Measurements from ENCODE around the gene NCR3LG1. TPM values are rescaled to one million over a fixed set of nuclear protein-coding genes. Genes with fewer than 3 reads are reported as not detected.

Gene NCR3LG1
- total and polyA plus RNA-seq, 9 of the 15 experiments (the other 6 are each of a cell fraction or from before 2014, with no cell fraction given), result 4.1 to 39.8 (median 25.1) TPM

DNA sequence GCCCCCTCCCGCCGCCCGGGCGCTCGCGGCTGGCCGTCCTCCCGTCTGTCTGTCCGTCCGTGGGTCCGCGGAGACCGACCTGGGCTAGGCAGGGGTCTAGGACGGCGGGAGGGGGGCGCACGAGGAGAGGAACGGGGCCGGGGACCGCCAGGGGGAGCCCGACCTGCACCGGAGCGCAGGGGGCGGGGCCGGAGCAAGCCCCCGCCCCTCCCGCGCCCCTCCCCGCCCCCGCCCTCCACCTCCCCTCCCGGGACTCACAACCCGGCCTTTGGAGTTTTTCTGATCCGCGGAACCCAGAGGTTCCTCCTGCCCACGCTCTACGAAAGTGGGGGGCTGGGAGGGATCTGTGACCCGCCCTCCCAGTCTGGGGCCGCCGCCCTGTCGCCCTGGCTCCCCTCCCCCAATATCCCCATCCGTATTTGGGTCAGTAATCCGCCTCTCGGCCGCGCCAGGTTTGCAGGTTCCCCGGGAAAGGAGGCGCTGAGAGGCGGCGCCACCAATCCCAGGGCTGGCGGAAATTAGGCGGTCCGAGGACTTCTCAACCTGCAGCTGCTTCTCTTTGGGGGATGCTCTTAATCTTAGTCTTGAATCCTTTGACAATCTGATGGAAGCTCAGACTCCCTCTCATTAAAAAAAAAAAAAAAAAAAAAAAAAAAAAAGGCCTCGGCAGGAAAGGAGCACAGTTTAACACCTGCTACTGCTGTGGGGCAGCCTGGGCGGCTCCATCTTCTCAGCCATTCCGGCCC, 37.8 kb downstream of the NCR3LG1 start (continued):
- TF ChIP-seq GATAD2B (IDR thresholded peaks at IDR 0.05; ENCODE audit: borderline replicate concordance) (no peak; the same call in 1 of the 2 replicates), KLF13 (tag; IDR thresholded peaks at IDR 0.05; ENCODE audit: borderline replicate concordance, low read depth) (no peak), CGGBP1 (CRISPR knock-in tag; IDR thresholded peaks at IDR 0.05) (no peak), L3MBTL2 (IDR thresholded peaks at IDR 0.05) (0 out of 2 replicates have a peak, but pooled peaks have one; percentile 23), ZSCAN29 (IDR thresholded peaks at IDR 0.05) (no peak), SMC3 (conservative IDR thresholded peaks at IDR 0.05; ENCODE audit: insufficient read depth, low read depth, low read length) (0 out of 2 replicates have a peak, but pooled peaks have one; percentile 20), GABPB1 (CRISPR knock-in tag; IDR thresholded peaks at IDR 0.05) (no peak), LCOR (CRISPR knock-in tag; IDR thresholded peaks at IDR 0.05) (0 out of 2 replicates have a peak, but pooled peaks have one; percentile 53), ZNF444 (CRISPR knock-in tag; IDR thresholded peaks at IDR 0.05) (no peak), NFE2L1 (tag; IDR thresholded peaks at IDR 0.05; ENCODE audit: borderline replicate concordance, low read depth) (no peak)
- TF ChIP-seq, protein P1, sequence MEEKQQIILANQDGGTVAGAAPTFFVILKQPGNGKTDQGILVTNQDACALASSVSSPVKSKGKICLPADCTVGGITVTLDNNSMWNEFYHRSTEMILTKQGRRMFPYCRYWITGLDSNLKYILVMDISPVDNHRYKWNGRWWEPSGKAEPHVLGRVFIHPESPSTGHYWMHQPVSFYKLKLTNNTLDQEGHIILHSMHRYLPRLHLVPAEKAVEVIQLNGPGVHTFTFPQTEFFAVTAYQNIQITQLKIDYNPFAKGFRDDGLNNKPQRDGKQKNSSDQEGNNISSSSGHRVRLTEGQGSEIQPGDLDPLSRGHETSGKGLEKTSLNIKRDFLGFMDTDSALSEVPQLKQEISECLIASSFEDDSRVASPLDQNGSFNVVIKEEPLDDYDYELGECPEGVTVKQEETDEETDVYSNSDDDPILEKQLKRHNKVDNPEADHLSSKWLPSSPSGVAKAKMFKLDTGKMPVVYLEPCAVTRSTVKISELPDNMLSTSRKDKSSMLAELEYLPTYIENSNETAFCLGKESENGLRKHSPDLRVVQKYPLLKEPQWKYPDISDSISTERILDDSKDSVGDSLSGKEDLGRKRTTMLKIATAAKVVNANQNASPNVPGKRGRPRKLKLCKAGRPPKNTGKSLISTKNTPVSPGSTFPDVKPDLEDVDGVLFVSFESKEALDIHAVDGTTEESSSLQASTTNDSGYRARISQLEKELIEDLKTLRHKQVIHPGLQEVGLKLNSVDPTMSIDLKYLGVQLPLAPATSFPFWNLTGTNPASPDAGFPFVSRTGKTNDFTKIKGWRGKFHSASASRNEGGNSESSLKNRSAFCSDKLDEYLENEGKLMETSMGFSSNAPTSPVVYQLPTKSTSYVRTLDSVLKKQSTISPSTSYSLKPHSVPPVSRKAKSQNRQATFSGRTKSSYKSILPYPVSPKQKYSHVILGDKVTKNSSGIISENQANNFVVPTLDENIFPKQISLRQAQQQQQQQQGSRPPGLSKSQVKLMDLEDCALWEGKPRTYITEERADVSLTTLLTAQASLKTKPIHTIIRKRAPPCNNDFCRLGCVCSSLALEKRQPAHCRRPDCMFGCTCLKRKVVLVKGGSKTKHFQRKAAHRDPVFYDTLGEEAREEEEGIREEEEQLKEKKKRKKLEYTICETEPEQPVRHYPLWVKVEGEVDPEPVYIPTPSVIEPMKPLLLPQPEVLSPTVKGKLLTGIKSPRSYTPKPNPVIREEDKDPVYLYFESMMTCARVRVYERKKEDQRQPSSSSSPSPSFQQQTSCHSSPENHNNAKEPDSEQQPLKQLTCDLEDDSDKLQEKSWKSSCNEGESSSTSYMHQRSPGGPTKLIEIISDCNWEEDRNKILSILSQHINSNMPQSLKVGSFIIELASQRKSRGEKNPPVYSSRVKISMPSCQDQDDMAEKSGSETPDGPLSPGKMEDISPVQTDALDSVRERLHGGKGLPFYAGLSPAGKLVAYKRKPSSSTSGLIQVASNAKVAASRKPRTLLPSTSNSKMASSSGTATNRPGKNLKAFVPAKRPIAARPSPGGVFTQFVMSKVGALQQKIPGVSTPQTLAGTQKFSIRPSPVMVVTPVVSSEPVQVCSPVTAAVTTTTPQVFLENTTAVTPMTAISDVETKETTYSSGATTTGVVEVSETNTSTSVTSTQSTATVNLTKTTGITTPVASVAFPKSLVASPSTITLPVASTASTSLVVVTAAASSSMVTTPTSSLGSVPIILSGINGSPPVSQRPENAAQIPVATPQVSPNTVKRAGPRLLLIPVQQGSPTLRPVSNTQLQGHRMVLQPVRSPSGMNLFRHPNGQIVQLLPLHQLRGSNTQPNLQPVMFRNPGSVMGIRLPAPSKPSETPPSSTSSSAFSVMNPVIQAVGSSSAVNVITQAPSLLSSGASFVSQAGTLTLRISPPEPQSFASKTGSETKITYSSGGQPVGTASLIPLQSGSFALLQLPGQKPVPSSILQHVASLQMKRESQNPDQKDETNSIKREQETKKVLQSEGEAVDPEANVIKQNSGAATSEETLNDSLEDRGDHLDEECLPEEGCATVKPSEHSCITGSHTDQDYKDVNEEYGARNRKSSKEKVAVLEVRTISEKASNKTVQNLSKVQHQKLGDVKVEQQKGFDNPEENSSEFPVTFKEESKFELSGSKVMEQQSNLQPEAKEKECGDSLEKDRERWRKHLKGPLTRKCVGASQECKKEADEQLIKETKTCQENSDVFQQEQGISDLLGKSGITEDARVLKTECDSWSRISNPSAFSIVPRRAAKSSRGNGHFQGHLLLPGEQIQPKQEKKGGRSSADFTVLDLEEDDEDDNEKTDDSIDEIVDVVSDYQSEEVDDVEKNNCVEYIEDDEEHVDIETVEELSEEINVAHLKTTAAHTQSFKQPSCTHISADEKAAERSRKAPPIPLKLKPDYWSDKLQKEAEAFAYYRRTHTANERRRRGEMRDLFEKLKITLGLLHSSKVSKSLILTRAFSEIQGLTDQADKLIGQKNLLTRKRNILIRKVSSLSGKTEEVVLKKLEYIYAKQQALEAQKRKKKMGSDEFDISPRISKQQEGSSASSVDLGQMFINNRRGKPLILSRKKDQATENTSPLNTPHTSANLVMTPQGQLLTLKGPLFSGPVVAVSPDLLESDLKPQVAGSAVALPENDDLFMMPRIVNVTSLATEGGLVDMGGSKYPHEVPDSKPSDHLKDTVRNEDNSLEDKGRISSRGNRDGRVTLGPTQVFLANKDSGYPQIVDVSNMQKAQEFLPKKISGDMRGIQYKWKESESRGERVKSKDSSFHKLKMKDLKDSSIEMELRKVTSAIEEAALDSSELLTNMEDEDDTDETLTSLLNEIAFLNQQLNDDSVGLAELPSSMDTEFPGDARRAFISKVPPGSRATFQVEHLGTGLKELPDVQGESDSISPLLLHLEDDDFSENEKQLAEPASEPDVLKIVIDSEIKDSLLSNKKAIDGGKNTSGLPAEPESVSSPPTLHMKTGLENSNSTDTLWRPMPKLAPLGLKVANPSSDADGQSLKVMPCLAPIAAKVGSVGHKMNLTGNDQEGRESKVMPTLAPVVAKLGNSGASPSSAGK (IDR thresholded peaks at IDR 0.05), result peak; percentile 48; the same call in 1 of the 2 replicates
- TF ChIP-seq, protein P2, sequence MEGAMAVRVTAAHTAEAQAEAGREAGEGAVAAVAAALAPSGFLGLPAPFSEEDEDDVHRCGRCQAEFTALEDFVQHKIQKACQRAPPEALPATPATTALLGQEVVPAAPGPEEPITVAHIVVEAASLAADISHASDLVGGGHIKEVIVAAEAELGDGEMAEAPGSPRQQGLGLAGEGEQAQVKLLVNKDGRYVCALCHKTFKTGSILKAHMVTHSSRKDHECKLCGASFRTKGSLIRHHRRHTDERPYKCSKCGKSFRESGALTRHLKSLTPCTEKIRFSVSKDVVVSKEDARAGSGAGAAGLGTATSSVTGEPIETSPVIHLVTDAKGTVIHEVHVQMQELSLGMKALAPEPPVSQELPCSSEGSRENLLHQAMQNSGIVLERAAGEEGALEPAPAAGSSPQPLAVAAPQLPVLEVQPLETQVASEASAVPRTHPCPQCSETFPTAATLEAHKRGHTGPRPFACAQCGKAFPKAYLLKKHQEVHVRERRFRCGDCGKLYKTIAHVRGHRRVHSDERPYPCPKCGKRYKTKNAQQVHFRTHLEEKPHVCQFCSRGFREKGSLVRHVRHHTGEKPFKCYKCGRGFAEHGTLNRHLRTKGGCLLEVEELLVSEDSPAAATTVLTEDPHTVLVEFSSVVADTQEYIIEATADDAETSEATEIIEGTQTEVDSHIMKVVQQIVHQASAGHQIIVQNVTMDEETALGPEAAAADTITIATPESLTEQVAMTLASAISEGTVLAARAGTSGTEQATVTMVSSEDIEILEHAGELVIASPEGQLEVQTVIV (CRISPR knock-in tag; IDR thresholded peaks at IDR 0.05; ENCODE audit: borderline replicate concordance), result no peak

All from K562 (cell line).